ENCODE data around the gene GNGT1. TPM values are rescaled to one million over a fixed set of nuclear protein-coding genes. Genes with fewer than 3 reads are reported as not detected.

GNGT1 gene
- total RNA-seq, 1 experiment from 2014 or later: 0.20 TPM

GRCh38 chr7:93890464-93891068, 15.8 kb upstream of the GNGT1 start, which contains the start of gene TFPI2:
Gene TFPI2 (minus strand): TSS chr7:93890753. CDS start chr7:93890678, 75 bp downstream.
- Histone ChIP-seq H3K4me2 (ENCODE audit: insufficient read depth, insufficient read length, low read length) (peak within 1 kb of the TSS; percentile 85), H3K27me3 (ENCODE audit: insufficient read depth, low read length) (peaks cover 2% of the 10 kb centered on the region; the same call in 1 of the 2 replicates)
- WGBS (ENCODE audit: extremely low coverage, insufficient read length, low lambda C conversion rate): no CpG with 5 or more reads among the region's 49 CpGs

More at GRCh38 chr7:93890464-93891068, 15.8 kb upstream of the GNGT1 start, which contains the start of gene TFPI2:
- Histone ChIP-seq H3K23ac (ENCODE audit: insufficient read length, low read depth, low read length) (no peak within 1 kb of the TSS), H3K27ac (ENCODE audit: insufficient read length, low read depth, low read length) (no peak within 1 kb of the TSS), H2BK120ac (ENCODE audit: low read depth, low read length, poor library complexity, severe bottlenecking) (no peak within 1 kb of the TSS), H2AFZ (ENCODE audit: low read length) (no peak within 1 kb of the TSS), H3T11ph (ENCODE audit: low read length) (no peak within 1 kb of the TSS), H2BK20ac (ENCODE audit: low read depth, low read length, poor library complexity, severe bottlenecking) (no peak within 1 kb of the TSS), H3K23me2 (ENCODE audit: insufficient read length, low read depth, low read length, poor library complexity, severe bottlenecking) (peaks cover 10% of the 10 kb centered on the region), H3K14ac (ENCODE audit: insufficient read depth, low read length) (peak within 1 kb of the TSS; percentile 53; the same call in 1 of the 2 replicates), H4K20me1 (ENCODE audit: control insufficient read depth, insufficient read depth, insufficient read length) (no peaks in the 10 kb centered on the region), H2BK5ac (ENCODE audit: insufficient read length, low read length) (no peak within 1 kb of the TSS), H2BK12ac (ENCODE audit: insufficient read length, low read depth, low read length) (no peak within 1 kb of the TSS), H3K56ac (ENCODE audit: insufficient read length, low read depth, low read length) (no peak within 1 kb of the TSS), H3K9ac (ENCODE audit: extremely low read depth, insufficient read length, low read length) (peak within 1 kb of the TSS; percentile 43), H3K4ac (ENCODE audit: low read depth, low read length) (no peak within 1 kb of the TSS), H3K79me2 (ENCODE audit: insufficient read depth, low read length) (no peaks in the 10 kb centered on the region), H2AK5ac (ENCODE audit: insufficient read length, low read length) (no peak within 1 kb of the TSS), H3K9me3 (ENCODE audit: control insufficient read depth, low read depth, low read length) (no peaks in the 10 kb centered on the region), H4K91ac (ENCODE audit: insufficient read length, low read depth, low read length) (no peak within 1 kb of the TSS), H2BK15ac (ENCODE audit: low read depth, low read length) (no peak within 1 kb of the TSS), H4K5ac (ENCODE audit: insufficient read length, low read depth, low read length) (no peak within 1 kb of the TSS), H4K8ac (replicated peaks; ENCODE audit: insufficient read length, low read depth, low read length) (no peak within 1 kb of the TSS), H3K4me1 (ENCODE audit: insufficient read depth, low read length) (no peaks in the 10 kb centered on the region), H3K18ac (ENCODE audit: insufficient read length, low read depth, low read length) (no peak within 1 kb of the TSS), H3K79me1 (ENCODE audit: insufficient read depth, low read depth, low read length, poor library complexity, severe bottlenecking) (no peaks in the 10 kb centered on the region)
- Mint-ChIP-seq H3K36me3 (ENCODE audit: insufficient read depth in 1 of 3, low read depth in 3 of 3) (no peaks in the 10 kb centered on the region), H3K27ac (peak within 1 kb of the TSS in 2 of 3 experiments; percentile 14 to 93; a peak in 1 of 7 replicates), H3K9me3 (peaks cover 0 to 2% of the 10 kb centered on the region in 2 experiments; a peak in 1 of 5 replicates), H3K27me3 (ENCODE audit: low read depth) (peaks cover 55% of the 10 kb centered on the region), H3K4me1 (peaks cover 6 to 9% of the 10 kb centered on the region in 2 experiments; a peak in 2 of 4 replicates), H3K4me3 (peak within 1 kb of the TSS; percentile 87 to 94)
- no peak for TF ChIP-seq CTCF (conservative IDR thresholded peaks at IDR 0.05)
- peak; percentile 70 for DNase-seq

Data from H9 (cell line).